OCI-LY7 (cell line): Measurements from ENCODE around the gene PLXNA4. TPM values are rescaled to one million over a fixed set of nuclear protein-coding genes. Genes with fewer than 3 reads are reported as not detected.

ENCODE experiments used
- BruUV-seq: library from RNA; stranded (reverse); fragments of 400-500 nt; replicated peaks from 2 replicates; lab custom pipeline; 2021; lab: Mats Ljungman, UMichigan
- CTCF ChIA-PET: fragments of 300-600 bp; sonication (Branson Sonifier 250); formaldehyde crosslinking; loops from one replicate; lab custom pipeline; 2022; ENCODE audit warnings: antibody characterized with exemption; ENCODE audit not compliant: unreplicated experiment; lab: Charles Lee
- POLR2A ChIA-PET: fragments of 300-600 bp; sonication (Branson Sonifier 250); formaldehyde crosslinking; loops from one replicate; lab custom pipeline; 2022; ENCODE audit warnings: antibody characterized with exemption; lab: Charles Lee
- DNase-seq: peaks from one replicate; pipeline ENCODE4 v3.0.0-alpha.2; 2015; ENCODE audit warnings: low spot score
- H2AFZ ChIP-seq: fragments of 200-600 bp; sonication (generic), shearing (Covaris generic); 2 replicates; pipeline ENCODE4 v1.6.1; 2014; ENCODE audit warnings: mild to moderate bottlenecking, antibody characterized with exemption, low read length, moderate library complexity
- H3K27ac ChIP-seq: fragments of 200-600 bp; sonication (generic); 2 replicates; pipeline ENCODE4 v1.5.1; 2014; ENCODE audit warnings: mixed run types, low read depth, mild to moderate bottlenecking, moderate library complexity, low read length, inconsistent platforms; ENCODE audit not compliant: poor library complexity, severe bottlenecking
- H3K36me3 ChIP-seq: fragments of 200-600 bp; sonication (generic); 2 replicates; pipeline ENCODE4 v1.6.1; 2014; ENCODE audit warnings: mild to moderate bottlenecking, antibody characterized with exemption, low read length, moderate library complexity, mixed read lengths; ENCODE audit not compliant: insufficient read depth
- H3K4me1 ChIP-seq: fragments of 200-600 bp; sonication (generic); 2 replicates; pipeline ENCODE4 v1.5.1; 2014; ENCODE audit warnings: mild to moderate bottlenecking, low read length; ENCODE audit not compliant: insufficient read depth, poor library complexity, severe bottlenecking
- H3K4me2 ChIP-seq: fragments of 200-600 bp; sonication (generic); 2 replicates; pipeline ENCODE4 v1.6.1; 2014; ENCODE audit warnings: mild to moderate bottlenecking, low read length
- H3K4me3 ChIP-seq: fragments of 200-600 bp; sonication (generic); 2 replicates; pipeline ENCODE4 v1.5.1; 2014; ENCODE audit warnings: mild to moderate bottlenecking, low read depth, low read length; ENCODE audit not compliant: poor library complexity, severe bottlenecking
- H3K79me2 ChIP-seq: fragments of 200-600 bp; sonication (generic); 2 replicates; pipeline ENCODE4 v1.6.1; 2016; ENCODE audit warnings: low read depth, mild to moderate bottlenecking, low read length, moderate library complexity, mixed read lengths; ENCODE audit not compliant: insufficient read depth
- H3K9me2 ChIP-seq: fragments of 200-600 bp; sonication (generic); 2 replicates; pipeline ENCODE4 v1.6.1; 2016; ENCODE audit warnings: mild to moderate bottlenecking, low read length, mixed read lengths; ENCODE audit not compliant: insufficient read depth
- H3K9me3 ChIP-seq: fragments of 200-600 bp; sonication (generic); 2 replicates; pipeline ENCODE4 v1.6.1; 2014; ENCODE audit warnings: mild to moderate bottlenecking, mixed run types, low read length, mixed read lengths
- H4K20me1 ChIP-seq: fragments of 200-600 bp; sonication (generic); 2 replicates; pipeline ENCODE4 v1.6.1; 2014; ENCODE audit warnings: mild to moderate bottlenecking, antibody characterized with exemption, low read length, moderate library complexity, mixed read lengths; ENCODE audit not compliant: insufficient read depth
- CTCF ChIP-seq: fragments of 200-600 bp; sonication (generic); conservative IDR thresholded peaks from 2 replicates; pipeline ENCODE4 v1.5.1; 2014; ENCODE audit warnings: mild to moderate bottlenecking, antibody characterized with exemption, low read length, moderate library complexity, mixed read lengths
- EZH2phosphoT487 ChIP-seq: fragments of 200-600 bp; sonication (generic); IDR thresholded peaks from 2 replicates; pipeline ENCODE4 v1.6.1; 2018; ENCODE audit warnings: low read depth, borderline replicate concordance, mild to moderate bottlenecking, mixed run types, antibody characterized with exemption, low read length, moderate library complexity, mixed read lengths
- intact Hi-C: fragments of 100-400 bp; cut with micrococcal nuclease; formaldehyde crosslinking; loops from one replicate; pipeline ENCODE4 v1.10.0; 2022; ENCODE audit not compliant: unreplicated experiment
- total RNA-seq, 2 experiments: library from RNA; depleted of rRNA in 1 of 2; stranded (reverse); fragments of >200 nt in 1 of 2; shearing (Covaris generic) in 1 of 2; gene quantifications; 2 replicates each; pipeline ENCODE4 v1.2.3, GENCODE V29; 2014 to 2022

The PLXNA4 gene
- total RNA-seq, 2 experiments from 2014 or later = not detected

- Histone ChIP-seq H3K4me3 (no peak overlapping the region), H3K4me1 (no peaks in the 10 kb centered on the region), H3K27ac (no peak overlapping the region), H4K20me1 (no peaks in the 10 kb centered on the region), H3K36me3 (no peaks in the 10 kb centered on the region), H3K4me2 (no peak overlapping the region), H3K9me2 (no peaks in the 10 kb centered on the region), H2AFZ (no peak overlapping the region), H3K79me2 (no peaks in the 10 kb centered on the region), H3K9me3 (no peaks in the 10 kb centered on the region)
- CTCF ChIA-PET = no interaction called here
- POLR2A ChIA-PET = no interaction called here
- no peak for TF ChIP-seq EZH2phosphoT487
- TF ChIP-seq CTCF = no peak
- no TSS peak for BruUV-seq
- intact Hi-C loops = loop anchor here (10.0 kb wide), 1 partner anchor 158 kb away; no protein-coding TSS in a partner anchor
- DNase-seq = no peak
These were observed 103.7 kb downstream of the PLXNA4 start for GRCh38 chr7:132472463-132473120.

GRCh38 chr7:132471515-132471914 is 104.8 kb downstream of the PLXNA4 start:
- intact Hi-C loops = loop anchor here (10.0 kb wide), 1 partner anchor 157 kb away; no protein-coding TSS in a partner anchor
- ChIA-PET CTCF (no interaction called here), POLR2A (no interaction called here)
- Histone ChIP-seq H3K79me2 (no peaks in the 10 kb centered on the region), H3K4me2 (no peak overlapping the region), H4K20me1 (no peaks in the 10 kb centered on the region), H3K9me3 (no peaks in the 10 kb centered on the region), H2AFZ (no peak overlapping the region), H3K27ac (no peak overlapping the region), H3K9me2 (no peaks in the 10 kb centered on the region), H3K36me3 (no peaks in the 10 kb centered on the region), H3K4me3 (no peak overlapping the region), H3K4me1 (no peaks in the 10 kb centered on the region)
- BruUV-seq = no TSS peak
- no peak for DNase-seq
- TF ChIP-seq EZH2phosphoT487 (no peak), CTCF (no peak)

GRCh38 chr7:132469681-132470080 is 106.6 kb downstream of the PLXNA4 start:
- H3K4me1 ChIP-seq = no peaks in the 10 kb centered on the region
- no peak overlapping the region for H2AFZ ChIP-seq
- no peak overlapping the region for H3K4me3 ChIP-seq
- no peaks in the 10 kb centered on the region for H3K9me2 ChIP-seq
- ChIA-PET POLR2A (no interaction called here), CTCF (no interaction called here)
- intact Hi-C loops = loop anchor here (10.0 kb wide), 1 partner anchor 155 kb away; no protein-coding TSS in a partner anchor
- BruUV-seq = no TSS peak
- H3K36me3 ChIP-seq = no peaks in the 10 kb centered on the region
- H3K4me2 ChIP-seq = no peak overlapping the region
- TF ChIP-seq CTCF (no peak), EZH2phosphoT487 (no peak)
- H3K27ac ChIP-seq = no peak overlapping the region
- H3K9me3 ChIP-seq = no peaks in the 10 kb centered on the region
- H4K20me1 ChIP-seq = no peaks in the 10 kb centered on the region
- no peaks in the 10 kb centered on the region for H3K79me2 ChIP-seq
- DNase-seq = no peak
